Esophagus muscularis mucosa (tissue), 4 donors: ENCODE measurements around the gene SLIT1.

Experiments
- CTCF ChIP-seq, 3 experiments: fragments of 200-600 bp in 2 of 3; fragments of 450-650 bp in 1 of 3; sonication (generic) in 2 of 3; IDR thresholded peaks; one replicate each; pipeline ENCODE4 v1.5.1; 2017 to 2019; ENCODE audit warnings: antibody characterized with exemption in 3 of 3, mild to moderate bottlenecking in 2 of 3, moderate library complexity in 1 of 3
- EP300 ChIP-seq: sonication (generic); formaldehyde crosslinking; IDR thresholded peaks from one replicate; pipeline ENCODE4 v1.6.1; 2017; ENCODE audit warnings: antibody characterized with exemption
- POLR2A ChIP-seq: fragments of 450-650 bp; IDR thresholded peaks from one replicate; pipeline ENCODE4 v1.6.1; 2017; ENCODE audit warnings: antibody characterized with exemption, moderate library complexity, mild to moderate bottlenecking, low read depth
- POLR2AphosphoS5 ChIP-seq, 2 donors: sonication (generic); formaldehyde crosslinking; IDR thresholded peaks; one replicate each; pipeline ENCODE4 v1.6.1; 2017; ENCODE audit warnings: antibody characterized with exemption in 2 of 2

GRCh38 chr10:97229322-97230015 is 43.7 kb upstream of the SLIT1 start:
- TF ChIP-seq CTCF (IDR thresholded peaks at IDR 0.05), result no peak
- TF ChIP-seq POLR2AphosphoS5 (IDR thresholded peaks at IDR 0.05), result no peak
- no peak for TF ChIP-seq POLR2A
- no peak for TF ChIP-seq EP300
